ENCODE measurements around the gene GHR. TPM values are rescaled to one million over a fixed set of nuclear protein-coding genes. Genes with fewer than 3 reads are reported as not detected.

GHR gene
- total and polyA plus RNA-seq, 2 donors (not counting 3 experiments of a cell fraction or from before 2014, with no cell fraction given): 0.27 to 0.28 TPM

- no peak overlapping the region for H3K4me3 ChIP-seq (replicated peaks in 1 of 3; ENCODE audit: insufficient read depth in 1 of 3, low read depth in 1 of 3, low read length in 3 of 3)
- no peaks in the 10 kb centered on the region for H4K20me1 ChIP-seq (replicated peaks; ENCODE audit: control insufficient read depth, extremely low read depth, insufficient read depth, low read length)
- ChIA-PET POLR2A (no interaction called here), CTCF (no interaction called here)
- DNase-seq (ENCODE audit: low read depth, low spot score): no peak
- BruUV-seq (replicated peaks): no TSS peak
- no peak overlapping the region for H2AFZ ChIP-seq (ENCODE audit: low read depth, low read length)
- no peaks in the 10 kb centered on the region for H3K4me1 ChIP-seq (ENCODE audit: control insufficient read depth, extremely low read depth, insufficient read depth, low read length)
- H3K36me3 ChIP-seq (ENCODE audit: control insufficient read depth in 2 of 2, extremely low read depth in 1 of 2, insufficient read depth in 2 of 2, low read length in 2 of 2): no peaks in the 10 kb centered on the region
- H3K9ac ChIP-seq (replicated peaks; ENCODE audit: extremely low read depth, insufficient read depth, low read length): no peak overlapping the region
- H3K27ac ChIP-seq (ENCODE audit: insufficient read depth, low read depth, low read length): no peak overlapping the region
- FAIRE-seq: no peak
- H3K9me3 ChIP-seq (replicated peaks; ENCODE audit: control insufficient read depth, insufficient read depth, low read length): no peaks in the 10 kb centered on the region
- TF ChIP-seq MYC (IDR thresholded peaks at IDR 0.05; ENCODE audit: low read depth, low read length): no peak
- TF ChIP-seq POLR2AphosphoS5 (IDR thresholded peaks at IDR 0.05; ENCODE audit: insufficient read depth, low read depth, low read length): no peak
- H3K4me2 ChIP-seq (ENCODE audit: insufficient read depth, low read length): no peak overlapping the region
- no peaks in the 10 kb centered on the region for H3K79me2 ChIP-seq (ENCODE audit: control insufficient read depth, insufficient read depth, low read length)
- dilution Hi-C loops (cut with MboI; ENCODE audit: extremely low pct_ligation_motif_present, low sequenced_read_pairs): no loop called here
- H3K9me1 ChIP-seq (replicated peaks; ENCODE audit: control insufficient read depth, extremely low read depth, insufficient read depth, low read length): no peaks in the 10 kb centered on the region
- intact Hi-C loops (cut with micrococcal nuclease): no loop called here
- no peaks in the 10 kb centered on the region for H3K27me3 ChIP-seq (ENCODE audit: control insufficient read depth in 2 of 2, insufficient read depth in 2 of 2, low read length in 2 of 2)
Measured at GRCh38 chr5:42491699-42492098, 68.5 kb downstream of the GHR start.

- Histone ChIP-seq H3K9ac (replicated peaks; ENCODE audit: extremely low read depth, insufficient read depth, low read length) (no peak overlapping the region), H3K4me1 (ENCODE audit: control insufficient read depth, extremely low read depth, insufficient read depth, low read length) (no peaks in the 10 kb centered on the region), H3K4me3 (replicated peaks in 1 of 3; ENCODE audit: insufficient read depth in 1 of 3, low read depth in 1 of 3, low read length in 3 of 3) (no peak overlapping the region), H3K4me2 (ENCODE audit: insufficient read depth, low read length) (no peak overlapping the region), H3K27me3 (ENCODE audit: control insufficient read depth in 2 of 2, insufficient read depth in 2 of 2, low read length in 2 of 2) (no peaks in the 10 kb centered on the region), H3K27ac (ENCODE audit: insufficient read depth, low read depth, low read length) (no peak overlapping the region), H3K9me1 (replicated peaks; ENCODE audit: control insufficient read depth, extremely low read depth, insufficient read depth, low read length) (no peaks in the 10 kb centered on the region), H3K9me3 (replicated peaks; ENCODE audit: control insufficient read depth, insufficient read depth, low read length) (no peaks in the 10 kb centered on the region), H4K20me1 (replicated peaks; ENCODE audit: control insufficient read depth, extremely low read depth, insufficient read depth, low read length) (no peaks in the 10 kb centered on the region), H2AFZ (ENCODE audit: low read depth, low read length) (no peak overlapping the region), H3K79me2 (ENCODE audit: control insufficient read depth, insufficient read depth, low read length) (no peaks in the 10 kb centered on the region), H3K36me3 (ENCODE audit: control insufficient read depth in 2 of 2, extremely low read depth in 1 of 2, insufficient read depth in 2 of 2, low read length in 2 of 2) (no peaks in the 10 kb centered on the region)
- no peak for FAIRE-seq
- intact Hi-C loops (cut with micrococcal nuclease) (no loop called here), dilution Hi-C loops (cut with MboI; ENCODE audit: extremely low pct_ligation_motif_present, low sequenced_read_pairs) (no loop called here)
- DNase-seq (ENCODE audit: low read depth, low spot score): no peak
- TF ChIP-seq POLR2AphosphoS5 (IDR thresholded peaks at IDR 0.05; ENCODE audit: insufficient read depth, low read depth, low read length) (no peak), EZH2 (IDR thresholded peaks at IDR 0.05; ENCODE audit: borderline replicate concordance, low read depth, low read length, severe bottlenecking) (no peak), MYC (IDR thresholded peaks at IDR 0.05; ENCODE audit: low read depth, low read length) (no peak), POLR2A (IDR thresholded peaks at IDR 0.05; ENCODE audit: low read depth, low read length) (no peak), JUN (IDR thresholded peaks at IDR 0.05; ENCODE audit: borderline replicate concordance, insufficient read depth, insufficient read length, low read depth) (no peak), GATA2 (IDR thresholded peaks at IDR 0.05; ENCODE audit: insufficient read depth, insufficient read length, low read depth, low read length) (no peak)
- ChIA-PET CTCF (no interaction called here), POLR2A (no interaction called here)
- no TSS peak for BruUV-seq (replicated peaks)
Measured at GRCh38 chr5:42492974-42493373, 69.7 kb downstream of the GHR start.
